B cell (primary cell): ENCODE results near the gene ARID1A. TPM values are rescaled to one million over a fixed set of nuclear protein-coding genes. Genes with fewer than 3 reads are reported as not detected.

Source experiments
- ATAC-seq: fragments of 200-7000 bp; cut with Tn5 transposase; one replicate; pipeline ENCODE4 v1.10.0; 2021; ENCODE audit warnings: low read depth, mild to moderate bottlenecking, moderate number of reproducible peaks, moderate library complexity
- CTCF ChIA-PET: fragments of 350-600 bp; sonication (Branson Sonifier 250); formaldehyde crosslinking; loops from one replicate; lab custom pipeline; 2021; ENCODE audit warnings: antibody characterized with exemption, inconsistent platforms; lab: Charles Lee
- POLR2A ChIA-PET: fragments of 350-600 bp; sonication (Branson Sonifier 250); formaldehyde crosslinking; loops from one replicate; lab custom pipeline; 2021; ENCODE audit warnings: antibody characterized with exemption; lab: Charles Lee
- DNase-seq: peaks from one replicate; pipeline ENCODE4 v3.0.0; 2013
- H2AFZ ChIP-seq: 2 replicates; pipeline ENCODE4 v1.6.1; 2012; ENCODE audit warnings: mild to moderate bottlenecking, low read depth, low read length; ENCODE audit not compliant: insufficient read depth, poor library complexity, severe bottlenecking
- H3K27ac ChIP-seq, 2 donors: 1 replicate in 1 of 2; 2 replicates in 1 of 2; pipeline ENCODE4 v1.5.1; 2012 to 2013; ENCODE audit warnings: low read length in 2 of 2, mild to moderate bottlenecking in 2 of 2, moderate library complexity in 1 of 2
- H3K27me3 ChIP-seq, 4 experiments: fragments of 200-600 bp in 1 of 4; sonication (generic) in 1 of 4; replicated peaks in 1 of 4; 1 replicate in 2 of 4; 2 replicates in 2 of 4; pipeline versions ENCODE4 v1.6.1 to v1.7.0; 2013 to 2016; ENCODE audit warnings: low read length in 3 of 4, mild to moderate bottlenecking in 2 of 4, mixed read lengths in 1 of 4, moderate library complexity in 1 of 4; ENCODE audit not compliant: insufficient read depth in 4 of 4, control insufficient read depth in 3 of 4; ENCODE audit errors: control extremely low read depth in 1 of 4
- H3K36me3 ChIP-seq, 2 experiments: replicated peaks in 1 of 2; 1 replicate in 1 of 2; 2 replicates in 1 of 2; pipeline versions ENCODE4 v1.6.1 to v1.7.1; 2013; ENCODE audit warnings: low read length in 1 of 2; ENCODE audit not compliant: insufficient read depth in 2 of 2, control insufficient read depth in 1 of 2; ENCODE audit errors: control extremely low read depth in 1 of 2, extremely low read depth in 1 of 2
- H3K4me1 ChIP-seq, 2 donors: fragments of 200-600 bp in 1 of 2; sonication (generic) in 1 of 2; 1 replicate in 1 of 2; 2 replicates in 1 of 2; pipeline versions ENCODE4 v1.5.1 to v1.6.1; 2013 to 2017; ENCODE audit warnings: low read length in 2 of 2; ENCODE audit not compliant: control insufficient read depth in 2 of 2, insufficient read depth in 2 of 2
- H3K4me2 ChIP-seq: replicated peaks from 2 replicates; pipeline ENCODE3; 2012; ENCODE audit warnings: mild to moderate bottlenecking, low read depth, low read length; ENCODE audit not compliant: poor library complexity, severe bottlenecking
- H3K4me3 ChIP-seq, 5 experiments: fragments of 200-600 bp in 1 of 5; sonication (generic) in 1 of 5; 1 replicate in 3 of 5; 2 replicates in 2 of 5; pipeline versions ENCODE4 v1.5.1 to v1.7.0; 2011 to 2016; ENCODE audit warnings: low read length in 4 of 5, mild to moderate bottlenecking in 4 of 5, low read depth in 2 of 5, control low read depth in 1 of 5, moderate library complexity in 1 of 5; ENCODE audit not compliant: insufficient read depth in 1 of 5; ENCODE audit errors: control extremely low read depth in 1 of 5, extremely low read depth in 1 of 5
- H3K79me2 ChIP-seq: fragments of 200-600 bp; sonication (generic); one replicate; pipeline ENCODE4 v1.6.0; 2016; ENCODE audit warnings: low read length; ENCODE audit not compliant: control insufficient read depth, insufficient read depth
- H3K9ac ChIP-seq: fragments of 200-600 bp; sonication (generic); 2 replicates; pipeline ENCODE4 v1.6.1; 2017; ENCODE audit warnings: mild to moderate bottlenecking, low read length, moderate library complexity
- H3K9me3 ChIP-seq, 3 donors: one replicate each; pipeline versions ENCODE4 v1.6.1 to v1.7.1; 2013; ENCODE audit warnings: low read length in 2 of 3; ENCODE audit not compliant: control insufficient read depth in 2 of 3, insufficient read depth in 1 of 3; ENCODE audit errors: control extremely low read depth in 1 of 3
- H4K20me1 ChIP-seq: 2 replicates; pipeline ENCODE4 v1.6.0; 2012; ENCODE audit warnings: mild to moderate bottlenecking, low read length; ENCODE audit not compliant: insufficient read depth, control insufficient read depth, poor library complexity, severe bottlenecking
- H3K27ac Mint-ChIP-seq: one replicate; pipeline ENCODE4 v1.8.0; 2021; ENCODE audit warnings: mixed read lengths
- H3K27me3 Mint-ChIP-seq: one replicate; pipeline ENCODE4 v1.8.0; 2021; ENCODE audit warnings: mixed read lengths
- H3K4me1 Mint-ChIP-seq: one replicate; pipeline ENCODE4 v1.8.0; 2021; ENCODE audit warnings: mixed read lengths
- H3K4me3 Mint-ChIP-seq: one replicate; pipeline ENCODE4 v1.8.0; 2021; ENCODE audit warnings: mixed read lengths
- H3K9me3 Mint-ChIP-seq: one replicate; pipeline ENCODE4 v1.8.0; 2022; ENCODE audit warnings: mixed read lengths; ENCODE audit not compliant: insufficient read depth
- EZH2 ChIP-seq: IDR thresholded peaks from 2 replicates; pipeline ENCODE4 v1.6.1; 2012; ENCODE audit warnings: borderline replicate concordance, low read depth, mild to moderate bottlenecking, moderate library complexity, low read length; ENCODE audit not compliant: insufficient read depth, poor library complexity, severe bottlenecking
- whole genome bisulfite sequencing: methylation state at CpG from one replicate; pipeline ENCODE4 v1.1.5; 2013; ENCODE audit warnings: missing lambda C conversion rate; ENCODE audit not compliant: insufficient coverage; 5-methylcytosine and 5-hydroxymethylcytosine counted together
- intact Hi-C: fragments of 100-400 bp; cut with micrococcal nuclease; formaldehyde crosslinking; loops from one replicate; pipeline ENCODE4 v1.10.0; 2022
- polyA plus RNA-seq: library from polyadenylated mRNA; depleted of rRNA; stranded (reverse); fragments of >200 nt; gene quantifications from 2 replicates; pipeline ENCODE4 v1.2.3, GENCODE V29; 2012
- total RNA-seq, 2 donors: library from RNA; stranded (reverse); fragments of 120-200 nt in 1 of 2; gene quantifications; 1 replicate in 1 of 2; 2 replicates in 1 of 2; pipeline versions ENCODE4 v1.2.3 to v1.2.4, GENCODE V29; 2013 to 2022
- TF ChIP-seq, protein P1 (sequence below): fragments of 200-600 bp; IDR thresholded peaks from one replicate; pipeline ENCODE4 v1.8.0; 2022; ENCODE audit warnings: antibody characterized with exemption, mild to moderate bottlenecking

ARID1A gene
- total and polyA plus RNA-seq, 2 donors (not counting 1 experiment from before 2014, with no cell fraction given) = 80.7 to 150 TPM

DNA sequence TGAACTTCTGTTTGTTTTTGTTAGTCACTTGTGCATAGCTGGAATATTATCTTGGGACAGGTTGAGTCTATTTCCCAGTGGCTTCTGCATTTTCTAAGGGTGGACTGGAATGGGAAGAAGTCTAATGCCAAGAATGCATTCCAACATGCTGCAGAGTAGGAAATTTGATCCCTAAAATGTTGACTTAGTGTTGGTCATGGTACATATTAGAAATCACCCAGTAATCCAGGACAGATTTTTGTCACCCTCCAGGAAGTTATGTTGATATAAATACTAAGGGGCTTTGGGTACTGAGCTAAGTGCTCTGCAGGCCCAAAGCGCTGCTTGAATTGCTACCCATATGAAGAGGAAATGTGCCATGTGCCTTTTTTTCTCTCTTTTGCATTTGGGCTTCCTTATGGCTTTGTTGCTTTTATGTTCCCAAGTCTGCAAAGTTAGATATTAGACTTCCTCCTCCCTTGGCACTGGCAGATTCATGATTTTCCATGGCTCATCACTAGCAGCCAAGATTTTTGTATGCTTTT is 10.0 kb downstream of the ARID1A start:
- ChIA-PET CTCF (interaction anchor here (0.7 to 1.6 kb wide), 3 partner anchors 9 to 103 kb away, joined by 3 to 5 read pairs (median 3); no protein-coding TSS in a partner anchor), POLR2A (interaction anchor here (1.4 kb wide), 1 partner anchor 9 kb away, joined by 5 read pairs; no protein-coding TSS in a partner anchor)
- H3K9me3 ChIP-seq = no peaks in the 10 kb centered on the region
- Mint-ChIP-seq H3K27me3 (no peaks in the 10 kb centered on the region), H3K4me3 (peak overlapping the region; percentile 71), H3K4me1 (peaks cover 37% of the 10 kb centered on the region), H3K27ac (peak overlapping the region; percentile 82), H3K9me3 (no peaks in the 10 kb centered on the region)
- DNase-seq (peak; percentile 29), ATAC-seq (peak; percentile 22)
- WGBS = 0% methylated on average over 1 of the region's 1 CpG
- intact Hi-C loops = loop anchor here (1.0 kb wide), 1 partner anchor 8 kb away; no protein-coding TSS in a partner anchor
- peaks cover 95% of the 10 kb centered on the region for H4K20me1 ChIP-seq
- peak overlapping the region; percentile 60 for H3K4me2 ChIP-seq
- no peak for TF ChIP-seq EZH2
- TF ChIP-seq, protein P1, sequence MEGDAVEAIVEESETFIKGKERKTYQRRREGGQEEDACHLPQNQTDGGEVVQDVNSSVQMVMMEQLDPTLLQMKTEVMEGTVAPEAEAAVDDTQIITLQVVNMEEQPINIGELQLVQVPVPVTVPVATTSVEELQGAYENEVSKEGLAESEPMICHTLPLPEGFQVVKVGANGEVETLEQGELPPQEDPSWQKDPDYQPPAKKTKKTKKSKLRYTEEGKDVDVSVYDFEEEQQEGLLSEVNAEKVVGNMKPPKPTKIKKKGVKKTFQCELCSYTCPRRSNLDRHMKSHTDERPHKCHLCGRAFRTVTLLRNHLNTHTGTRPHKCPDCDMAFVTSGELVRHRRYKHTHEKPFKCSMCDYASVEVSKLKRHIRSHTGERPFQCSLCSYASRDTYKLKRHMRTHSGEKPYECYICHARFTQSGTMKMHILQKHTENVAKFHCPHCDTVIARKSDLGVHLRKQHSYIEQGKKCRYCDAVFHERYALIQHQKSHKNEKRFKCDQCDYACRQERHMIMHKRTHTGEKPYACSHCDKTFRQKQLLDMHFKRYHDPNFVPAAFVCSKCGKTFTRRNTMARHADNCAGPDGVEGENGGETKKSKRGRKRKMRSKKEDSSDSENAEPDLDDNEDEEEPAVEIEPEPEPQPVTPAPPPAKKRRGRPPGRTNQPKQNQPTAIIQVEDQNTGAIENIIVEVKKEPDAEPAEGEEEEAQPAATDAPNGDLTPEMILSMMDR = no peak
- H3K79me2 ChIP-seq = peaks cover 100% of the 10 kb centered on the region
- H3K27ac ChIP-seq = peak overlapping the region in 1 of 2 donors; percentile 46
- no peaks in the 10 kb centered on the region for H3K27me3 ChIP-seq
- peak overlapping the region in 1 of 5 experiments; percentile 42 for H3K4me3 ChIP-seq
- peaks cover 2 to 25% of the 10 kb centered on the region in 2 experiments for H3K36me3 ChIP-seq
- peaks cover 69 to 70% of the 10 kb centered on the region in 2 donors for H3K4me1 ChIP-seq
- peak overlapping the region; percentile 52 for H3K9ac ChIP-seq
- H2AFZ ChIP-seq = no peak overlapping the region

DNA sequence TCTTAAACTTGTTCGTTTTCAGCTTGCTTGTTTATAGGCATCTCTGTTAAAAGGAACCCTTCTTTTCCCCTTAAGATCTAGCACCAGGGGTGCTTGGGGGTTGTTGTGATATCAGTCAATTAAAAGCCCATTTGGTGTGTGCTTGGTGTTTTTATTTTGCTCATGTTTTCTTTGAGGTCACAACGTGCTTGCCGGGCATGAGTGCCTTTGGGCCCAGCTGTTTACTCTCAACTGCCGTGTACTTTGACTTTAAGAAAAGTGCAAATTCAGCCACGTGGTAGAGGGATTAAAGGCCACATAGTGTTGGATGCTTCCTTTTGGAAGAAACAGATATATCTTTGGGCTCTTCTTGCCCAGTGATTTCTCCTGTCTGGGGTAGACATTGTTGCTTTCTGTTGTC is 10.5 kb downstream of the ARID1A start:
- Histone ChIP-seq H3K27ac (peak overlapping the region; percentile 4 to 46), H4K20me1 (peaks cover 93% of the 10 kb centered on the region), H3K9ac (peak overlapping the region; percentile 52), H3K4me2 (peak overlapping the region; percentile 60), H3K36me3 (peaks cover under 1 to 24% of the 10 kb centered on the region in 2 experiments), H3K4me1 (peaks cover 64 to 65% of the 10 kb centered on the region in 2 donors), H3K9me3 (no peaks in the 10 kb centered on the region), H3K27me3 (no peaks in the 10 kb centered on the region), H2AFZ (no peak overlapping the region), H3K79me2 (peaks cover 100% of the 10 kb centered on the region), H3K4me3 (peak overlapping the region in 2 of 5 experiments; percentile 15 to 42)
- ChIA-PET CTCF (interaction anchor here (0.7 to 1.6 kb wide), 4 partner anchors 8 to 103 kb away, joined by 3 to 5 read pairs (median 4); no protein-coding TSS in a partner anchor), POLR2A (interaction anchor here (1.4 kb wide), 1 partner anchor 9 kb away, joined by 5 read pairs; no protein-coding TSS in a partner anchor)
- WGBS = 2% methylated on average over 4 of the region's 5 CpGs
- Mint-ChIP-seq H3K4me1 (peaks cover 38% of the 10 kb centered on the region), H3K9me3 (no peaks in the 10 kb centered on the region), H3K4me3 (peak overlapping the region; percentile 71), H3K27ac (peak overlapping the region; percentile 82), H3K27me3 (no peaks in the 10 kb centered on the region)
- no peak for DNase-seq
- TF ChIP-seq EZH2 = no peak
- TF ChIP-seq, protein P1 = no peak
- no peak for ATAC-seq
- intact Hi-C loops = loop anchor here (1.0 kb wide), 1 partner anchor 8 kb away; no protein-coding TSS in a partner anchor
